GM21447 (cell line): ENCODE data around the gene CLDN20.
A peak's percentile ranks its signal among the peaks of the same experiment; 100 is the strongest.
"Not testable (repeated sequence)": the region's sequence is repeated elsewhere in the genome, so short reads cannot be mapped to it uniquely, and the experiment has no call there.

ENCODE experiments used
- ATAC-seq: cut with Tn5 transposase; IDR thresholded peaks from one replicate; pipeline ENCODE4 v1.9.1; 2021; ENCODE audit not compliant: unreplicated experiment

Gene CLDN20, protein sequence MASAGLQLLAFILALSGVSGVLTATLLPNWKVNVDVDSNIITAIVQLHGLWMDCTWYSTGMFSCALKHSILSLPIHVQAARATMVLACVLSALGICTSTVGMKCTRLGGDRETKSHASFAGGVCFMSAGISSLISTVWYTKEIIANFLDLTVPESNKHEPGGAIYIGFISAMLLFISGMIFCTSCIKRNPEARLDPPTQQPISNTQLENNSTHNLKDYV

DNA sequence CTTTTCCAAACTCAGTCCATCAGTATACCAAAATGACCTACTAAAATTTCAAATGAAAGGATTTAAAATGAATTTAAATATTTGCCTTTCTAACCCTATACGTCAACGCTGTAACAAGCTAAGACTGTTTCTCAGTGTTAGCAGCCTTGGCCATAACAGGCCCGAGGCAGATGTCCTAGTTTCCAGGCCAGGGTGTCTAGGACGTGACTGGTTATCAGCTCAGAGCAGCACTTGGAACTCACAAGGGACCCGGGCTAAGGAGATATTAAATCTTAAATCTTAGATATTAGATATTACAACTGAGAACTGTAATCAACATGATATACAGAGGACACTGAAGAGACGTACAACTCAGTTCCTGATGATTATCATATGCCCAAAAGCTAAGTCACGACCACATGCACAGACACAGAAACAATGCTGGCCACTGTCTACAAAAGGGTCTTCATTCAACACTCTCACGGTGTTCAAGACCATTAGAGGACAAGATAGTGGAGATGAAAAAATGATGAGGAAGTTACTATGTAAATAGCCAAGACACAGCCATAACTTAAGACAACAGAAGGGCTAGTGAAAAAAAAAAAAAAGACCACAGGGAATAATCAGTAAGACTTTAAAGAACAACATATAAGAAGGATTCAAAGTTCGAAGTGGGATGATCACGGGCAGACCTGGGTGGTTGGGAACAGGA, at the start of gene CLDN20:
Gene CLDN20, plus strand, starts transcription at position 641 of the 691 bp plus-strand sequence. CDS start 11,707 bp downstream, outside the sequence.
- ATAC-seq: no peak

DNA sequence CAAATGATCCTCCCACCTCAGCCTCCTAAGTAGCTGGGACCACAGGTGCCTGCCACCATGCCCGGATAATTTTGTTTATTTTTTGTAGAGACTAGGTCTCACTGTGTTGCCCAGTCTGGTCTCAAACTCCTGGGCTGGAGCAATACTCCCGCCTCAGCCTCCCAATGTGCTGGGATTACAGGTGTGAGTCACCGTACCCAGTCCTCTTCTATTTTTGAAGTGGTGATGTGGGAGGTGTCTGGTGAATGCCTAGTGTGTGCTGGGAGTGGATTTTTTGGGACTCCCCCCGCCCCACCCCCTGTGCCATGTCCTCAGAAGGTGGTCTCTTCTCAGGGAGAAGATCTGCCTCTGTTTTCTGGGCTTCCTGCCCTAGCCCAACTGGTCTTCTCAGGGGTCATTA, 47.9 kb upstream of the CLDN20 start:
- no peak for ATAC-seq

DNA sequence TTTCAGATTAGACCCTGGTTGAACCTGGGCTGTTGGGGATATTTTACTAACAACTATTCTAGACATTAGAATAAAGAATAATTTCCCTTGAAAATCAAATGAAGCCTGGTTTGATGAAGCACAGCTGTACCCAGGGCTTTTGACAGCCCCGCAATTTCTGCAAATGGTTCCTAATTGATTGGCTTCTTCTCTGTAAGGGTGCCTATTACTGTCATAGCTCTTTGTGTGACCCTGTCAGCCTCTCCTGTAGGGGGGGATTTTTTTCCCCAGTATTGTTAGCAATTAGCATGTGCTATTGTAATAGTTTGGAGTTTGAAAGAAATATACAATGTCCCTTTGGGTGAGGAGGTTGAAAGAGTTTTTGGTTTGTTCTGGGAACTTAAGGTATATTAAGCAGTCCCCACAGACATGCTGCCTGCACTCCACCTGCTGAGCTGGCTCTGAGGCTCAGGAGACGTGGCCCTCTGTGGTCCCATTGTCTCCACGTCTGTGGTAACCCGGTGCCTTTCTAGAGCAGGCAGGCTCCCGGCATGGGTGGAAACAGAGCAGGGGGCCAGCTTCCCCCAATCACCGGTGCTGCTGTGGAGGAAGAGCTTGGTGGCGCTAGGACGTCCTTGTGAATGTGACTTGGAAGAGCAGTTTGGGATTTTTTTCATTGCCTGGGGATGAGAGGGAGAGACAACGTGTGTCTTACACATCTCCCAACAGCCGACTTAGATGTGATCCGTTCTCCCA, 47.3 kb upstream of the CLDN20 start:
- ATAC-seq: no peak

DNA sequence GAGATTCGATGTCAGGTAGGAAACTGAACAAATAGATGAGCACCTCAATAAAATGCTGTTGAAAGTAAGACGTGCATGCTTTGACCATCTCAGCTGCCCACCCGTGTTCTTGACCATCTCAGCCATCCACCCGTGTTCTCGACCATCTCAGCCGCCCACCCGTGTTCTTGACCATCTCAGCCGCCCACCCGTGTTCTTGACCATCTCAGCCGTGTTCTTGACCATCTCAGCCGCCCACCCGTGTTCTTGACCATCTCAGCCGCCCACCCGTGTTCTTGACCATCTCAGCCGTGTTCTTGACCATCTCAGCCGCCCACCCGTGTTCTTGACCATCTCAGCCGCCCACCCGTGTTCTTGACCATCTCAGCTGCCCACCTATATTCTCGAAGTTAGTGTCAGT, 45.1 kb upstream of the CLDN20 start:
- ATAC-seq: not testable (repeated sequence)

DNA sequence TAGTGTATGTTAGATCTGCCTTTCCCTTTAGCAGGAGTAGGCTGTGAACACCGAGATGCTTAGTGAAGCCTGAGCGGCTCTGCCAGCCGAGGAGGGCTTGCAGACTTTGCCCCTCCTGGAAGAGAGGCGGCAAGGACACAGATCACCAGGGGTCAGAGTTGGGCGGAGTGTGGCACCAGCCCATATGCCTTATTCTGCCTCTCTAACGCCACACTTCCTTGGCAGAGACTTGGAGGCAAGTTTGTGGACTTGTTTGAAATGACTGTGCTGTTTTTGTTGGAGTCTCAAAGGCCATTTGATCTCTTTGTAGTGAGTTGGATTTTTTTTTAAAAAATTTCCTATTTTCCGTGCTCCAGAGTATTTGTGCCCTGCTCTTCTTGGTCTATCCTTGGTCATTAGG, 44.5 kb upstream of the CLDN20 start:
- no peak for ATAC-seq

DNA sequence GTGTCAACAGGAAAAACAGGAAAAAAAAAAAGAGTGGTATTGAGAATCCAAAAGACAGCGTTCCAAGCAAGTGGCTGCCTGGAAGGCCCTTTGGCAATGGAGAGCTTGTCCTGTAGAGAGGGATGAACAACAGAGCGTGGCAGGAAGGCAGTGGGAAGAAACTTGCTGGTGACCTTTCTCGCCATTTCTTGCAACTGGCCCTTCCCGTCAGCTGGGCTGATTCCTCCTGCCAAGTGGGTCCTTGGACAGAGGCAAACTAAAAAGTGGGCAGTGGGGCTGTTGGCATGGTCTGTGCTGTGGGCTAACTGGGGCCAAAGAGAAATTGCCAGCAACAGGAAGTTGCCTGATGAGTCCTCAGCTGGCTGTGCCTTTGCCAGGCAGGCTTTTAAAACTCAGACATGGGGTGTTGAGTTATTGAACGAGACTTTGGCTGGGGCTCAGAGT, 43.9 kb upstream of the CLDN20 start:
- ATAC-seq: no peak

DNA sequence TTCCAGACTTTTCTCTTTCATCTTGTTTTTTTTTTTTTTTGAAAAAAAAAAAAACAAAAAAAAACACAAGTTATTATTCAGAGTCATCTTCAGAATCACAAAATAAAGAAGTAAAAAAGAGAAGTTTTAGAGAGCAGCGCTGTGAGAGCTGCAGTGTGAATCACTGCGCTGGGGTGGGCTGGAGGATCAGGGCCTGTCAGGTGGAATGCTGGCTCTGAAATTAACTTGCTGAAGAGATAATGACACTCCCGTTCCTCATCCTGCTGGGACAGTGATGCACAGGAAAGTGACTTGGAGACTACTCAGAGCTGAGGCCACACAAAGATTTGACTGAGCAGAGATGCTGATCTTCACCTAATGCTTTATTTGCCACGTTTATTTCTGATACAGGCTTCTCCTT, 42.7 kb upstream of the CLDN20 start:
- ATAC-seq: no peak

DNA sequence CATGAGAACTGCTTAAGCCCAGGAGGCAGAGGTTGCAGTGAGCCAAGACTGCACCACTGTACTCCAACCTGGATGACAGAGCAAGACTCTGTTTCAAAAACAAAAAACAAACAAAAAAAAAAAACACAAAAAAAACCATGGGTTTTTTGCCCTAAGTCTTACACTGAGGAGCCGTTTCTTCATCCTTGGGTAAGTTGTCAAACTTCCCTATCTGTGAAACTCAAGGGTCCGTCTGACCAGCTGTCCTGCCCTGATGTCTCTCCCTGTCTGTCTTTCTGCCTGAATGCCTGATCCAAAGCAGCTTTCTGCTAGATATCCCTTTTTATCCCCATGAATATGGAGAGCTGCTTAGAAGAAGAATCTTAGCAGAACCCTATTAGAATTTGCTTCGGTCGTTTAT, 41.3 kb upstream of the CLDN20 start:
- no peak for ATAC-seq

DNA sequence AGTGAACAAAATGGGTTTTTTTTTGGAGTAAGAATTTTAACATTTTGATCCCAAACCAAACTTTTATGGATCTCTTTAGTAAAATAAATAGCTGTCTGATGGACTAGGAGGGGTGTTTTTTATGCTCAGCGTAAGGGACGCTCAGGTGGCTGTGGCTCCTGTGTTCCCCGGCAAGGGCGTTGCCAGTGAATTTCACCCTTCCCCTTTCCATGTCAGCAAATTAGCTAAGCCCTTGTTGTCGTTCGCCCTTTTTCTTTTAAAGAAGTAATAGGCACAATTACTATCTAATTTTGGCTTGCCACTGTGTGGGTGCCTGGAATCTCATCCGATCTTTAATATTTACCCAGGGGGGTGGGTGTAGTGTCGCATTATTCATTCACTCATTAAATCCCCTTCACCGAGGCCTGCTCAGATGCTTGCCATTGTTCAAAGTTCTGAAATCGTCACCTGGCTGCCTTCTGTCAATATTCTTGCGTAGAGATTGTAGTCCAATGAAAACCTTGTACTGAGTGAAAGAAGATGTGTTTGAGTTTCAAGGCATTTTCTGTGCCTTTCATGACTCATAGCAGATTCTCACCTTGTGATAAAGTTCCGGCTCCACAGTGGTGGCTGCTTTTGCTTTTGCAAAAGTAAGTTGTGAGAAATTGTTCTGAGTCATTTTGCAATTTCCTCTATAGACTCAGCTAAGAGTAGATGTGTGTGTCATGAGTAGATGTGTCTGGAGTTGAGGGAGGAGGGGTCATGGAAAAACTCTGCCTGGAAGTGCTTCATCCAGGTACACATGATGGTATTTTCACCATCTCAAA, 40.0 kb upstream of the CLDN20 start:
- peak; percentile 95 for ATAC-seq

DNA sequence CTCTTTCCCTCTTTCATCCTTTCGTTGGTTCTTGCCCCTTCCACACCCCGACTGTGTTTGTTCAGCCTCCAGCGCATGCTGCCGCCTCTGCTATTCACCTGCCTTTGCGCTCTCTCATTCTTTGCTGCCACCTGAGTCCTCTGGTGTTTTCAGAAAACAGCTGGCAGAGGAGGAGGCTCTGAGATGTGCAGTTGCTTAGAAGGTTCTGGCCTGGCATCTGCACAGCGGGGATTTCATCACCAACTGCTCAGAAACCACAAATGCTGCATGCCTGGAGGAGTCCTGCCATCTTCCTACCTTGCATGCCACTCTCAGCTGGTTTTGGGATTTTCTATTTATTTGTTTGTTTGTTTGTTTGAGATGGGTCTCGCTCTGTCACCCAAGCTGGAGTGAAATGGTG, 39.2 kb upstream of the CLDN20 start:
- no peak for ATAC-seq

DNA sequence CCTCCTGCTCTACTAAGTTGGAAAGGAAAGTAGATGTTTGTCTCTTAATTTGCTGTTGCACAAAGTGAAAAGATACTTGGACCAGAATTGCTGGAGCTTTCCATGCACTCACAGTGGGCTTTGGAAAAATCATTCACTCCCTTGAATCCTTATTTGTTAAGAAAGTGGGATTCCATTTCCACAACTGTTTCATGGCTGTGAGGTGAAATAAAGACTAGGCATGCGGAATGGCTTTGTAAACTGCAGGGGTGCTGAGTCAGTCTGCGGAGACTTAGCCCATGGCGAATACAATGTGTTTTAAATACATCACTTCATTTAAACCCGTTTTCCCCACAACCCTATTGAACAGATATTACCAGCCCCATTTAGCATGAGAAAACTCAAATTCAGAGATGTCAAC, 36.8 kb upstream of the CLDN20 start:
- no peak for ATAC-seq

DNA sequence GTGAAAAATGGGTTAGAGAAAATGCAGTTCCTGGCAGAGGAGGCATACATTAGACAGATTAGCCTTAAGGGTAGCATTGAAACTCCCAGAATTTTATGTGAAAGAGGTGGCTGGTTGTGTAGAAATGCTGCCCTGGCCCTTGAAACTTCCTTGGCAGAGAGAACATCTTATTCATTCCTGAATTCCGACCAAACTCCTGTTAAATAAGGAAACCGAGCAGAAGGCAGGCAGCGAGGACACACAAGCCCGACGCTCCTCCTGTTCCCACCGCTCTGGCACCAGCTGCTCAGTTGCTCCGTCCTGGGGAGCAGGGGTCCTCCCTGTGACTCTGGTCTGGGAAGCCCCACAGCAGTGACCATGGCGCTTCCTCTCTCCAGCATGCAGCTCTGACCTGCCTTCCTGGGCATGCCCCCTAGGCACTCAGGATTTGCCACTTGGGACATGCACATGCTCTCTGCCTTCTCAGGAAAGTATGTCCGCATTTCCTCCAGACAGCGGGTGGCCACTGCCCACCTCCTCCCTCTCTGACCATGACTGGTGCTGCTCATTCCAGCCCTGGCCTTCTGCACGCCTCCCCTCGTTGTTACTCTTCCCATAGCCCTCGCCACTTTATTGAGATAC, 35.2 kb upstream of the CLDN20 start:
- no peak for ATAC-seq

DNA sequence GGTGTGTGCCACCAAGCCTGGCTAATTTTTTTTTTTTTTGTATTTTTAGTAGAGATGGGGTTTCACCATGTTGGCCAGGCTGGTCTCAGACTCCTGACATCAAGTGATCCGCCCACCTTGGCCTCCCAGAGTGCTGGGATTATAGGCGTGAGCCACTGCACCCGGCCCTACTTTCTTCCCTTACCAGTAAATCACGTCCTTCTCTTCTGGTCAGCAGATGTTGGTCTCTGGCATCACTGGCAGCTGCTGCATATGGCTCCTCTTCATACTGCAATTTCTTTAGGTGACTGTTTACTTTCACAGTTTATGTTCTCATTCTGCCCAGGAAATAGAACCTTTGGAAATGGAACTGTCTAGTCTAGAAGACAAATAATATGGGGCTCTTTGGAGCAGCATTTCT, 32.8 kb upstream of the CLDN20 start:
- ATAC-seq: not testable (repeated sequence)

DNA sequence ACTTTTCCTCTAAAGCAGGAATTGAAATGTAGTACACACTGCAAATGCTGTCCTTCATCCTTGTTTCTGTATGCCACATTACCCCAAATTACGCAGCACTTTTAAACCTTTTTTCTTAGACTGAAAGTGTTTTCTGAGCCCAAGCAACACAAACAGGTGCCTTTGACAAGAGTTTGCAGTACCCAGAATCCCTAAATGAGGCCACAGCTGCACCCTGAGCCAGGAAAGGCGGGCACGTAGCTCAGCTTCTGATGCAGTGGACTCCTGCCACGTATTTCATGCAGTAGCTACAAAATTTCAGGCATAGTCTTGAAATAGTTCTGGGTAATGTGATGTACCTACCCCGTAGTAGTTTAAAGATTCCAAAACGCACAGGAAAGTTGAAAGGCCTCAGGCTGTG, 31.0 kb upstream of the CLDN20 start:
- no peak for ATAC-seq

DNA sequence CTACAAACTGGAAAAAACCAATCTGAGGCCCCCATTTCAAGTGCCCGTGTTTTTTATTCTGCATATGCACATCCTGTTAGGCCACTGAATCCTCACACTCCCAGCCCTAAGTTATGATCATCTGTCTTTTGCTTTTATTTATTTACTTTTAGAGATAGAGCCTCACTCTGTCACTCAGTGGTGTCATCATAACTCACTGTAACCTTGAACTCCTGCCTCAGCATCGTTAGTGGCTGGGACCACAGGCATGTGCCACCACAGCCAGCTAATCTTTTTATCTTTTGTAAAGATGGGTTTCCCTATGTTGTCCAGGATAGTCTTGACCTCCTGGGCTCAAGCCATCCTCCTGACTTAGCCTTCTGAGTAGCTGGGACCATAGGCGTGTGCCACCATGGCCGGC, 29.6 kb upstream of the CLDN20 start:
- no peak for ATAC-seq

DNA sequence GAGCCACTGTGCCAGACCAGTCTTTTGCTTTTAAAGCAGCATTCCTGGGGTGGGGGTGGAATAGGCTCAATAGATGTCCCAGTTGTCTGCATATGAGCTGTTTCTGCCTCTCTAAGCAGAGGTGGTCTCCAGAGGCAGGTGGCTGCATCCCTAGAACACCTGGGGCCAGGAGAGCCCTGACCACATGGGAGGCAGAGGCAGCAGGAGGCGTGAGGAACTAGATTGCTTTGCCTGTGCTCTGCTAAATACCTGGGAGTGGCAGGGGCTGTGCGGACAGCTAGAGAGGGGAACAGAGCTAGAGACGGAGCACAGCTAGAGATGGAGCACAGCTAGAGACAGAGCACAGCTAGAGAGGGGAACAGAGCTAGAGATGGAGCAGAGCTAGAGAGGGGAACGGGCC, 29.1 kb upstream of the CLDN20 start:
- ATAC-seq: no peak

DNA sequence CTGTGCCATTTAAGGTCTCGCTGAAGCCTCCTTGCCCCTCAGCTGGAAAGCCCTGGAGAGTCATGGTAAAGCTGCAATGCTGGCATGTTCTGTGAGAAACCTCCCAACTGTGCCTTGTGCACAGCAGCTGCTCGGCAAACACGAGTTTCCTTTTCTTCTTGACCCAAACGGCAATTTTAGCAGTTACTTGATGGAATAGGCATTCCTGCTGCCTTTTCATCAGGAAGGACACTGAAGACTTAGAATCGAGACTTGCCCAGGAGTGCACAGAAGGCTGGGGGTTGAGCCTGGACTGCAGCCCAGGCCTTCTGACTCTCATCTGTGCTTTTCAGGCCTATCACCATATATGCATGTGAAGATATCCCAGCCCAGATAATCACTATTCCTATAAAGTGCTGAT, 28.7 kb upstream of the CLDN20 start:
- no peak for ATAC-seq

DNA sequence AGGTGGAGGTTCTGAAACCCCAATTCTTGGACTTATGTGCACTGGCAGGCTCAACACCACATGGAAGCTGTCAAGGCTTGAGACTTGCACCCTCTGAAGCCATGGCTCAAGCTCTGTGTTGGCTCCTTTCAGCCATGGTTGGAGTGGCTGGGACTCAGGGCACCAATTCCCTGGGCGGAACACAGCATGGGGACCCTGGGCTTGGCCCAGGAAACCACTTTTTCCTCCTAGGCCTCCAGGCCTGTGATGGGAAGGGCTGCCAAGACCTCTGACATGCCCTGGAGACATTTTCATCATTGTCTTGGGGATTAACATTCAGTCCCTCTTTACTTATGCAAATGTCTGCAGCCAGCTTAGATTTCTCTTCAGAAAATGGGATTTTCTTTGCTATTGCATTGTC, 26.2 kb upstream of the CLDN20 start:
- ATAC-seq: no peak

DNA sequence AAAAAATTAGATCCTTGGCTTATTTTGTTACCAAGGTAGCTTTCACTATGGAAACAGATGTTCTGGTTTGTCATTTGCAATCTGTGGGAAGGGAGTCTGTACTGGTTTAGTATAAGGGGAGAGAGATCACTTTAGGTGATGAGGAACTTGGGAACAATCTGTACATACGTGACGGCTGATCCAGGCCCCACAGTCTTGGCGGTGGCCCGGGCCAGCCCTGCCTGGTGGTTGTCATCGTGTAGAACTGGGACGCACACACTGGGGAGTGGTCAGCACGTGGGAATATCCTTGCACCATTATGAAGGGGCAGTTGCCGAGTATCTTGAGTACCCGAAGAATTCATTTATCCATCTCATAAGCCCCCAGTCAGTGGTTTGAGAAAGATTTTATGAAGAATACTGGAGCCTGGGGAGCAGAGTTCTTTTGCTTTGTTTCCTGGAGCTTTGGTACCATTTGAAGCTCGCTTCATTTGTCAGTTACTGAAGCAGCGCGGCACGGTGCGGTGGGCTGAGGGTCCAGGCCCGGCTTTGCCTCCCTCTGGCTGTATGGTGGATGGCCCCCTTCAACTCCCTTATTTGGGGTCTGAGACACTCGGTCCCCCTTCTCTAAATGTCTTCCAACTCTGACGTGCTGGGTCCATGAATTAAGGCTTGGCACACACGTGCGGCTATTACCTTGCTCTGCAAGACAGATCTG, 22.8 kb upstream of the CLDN20 start:
- ATAC-seq: no peak

DNA sequence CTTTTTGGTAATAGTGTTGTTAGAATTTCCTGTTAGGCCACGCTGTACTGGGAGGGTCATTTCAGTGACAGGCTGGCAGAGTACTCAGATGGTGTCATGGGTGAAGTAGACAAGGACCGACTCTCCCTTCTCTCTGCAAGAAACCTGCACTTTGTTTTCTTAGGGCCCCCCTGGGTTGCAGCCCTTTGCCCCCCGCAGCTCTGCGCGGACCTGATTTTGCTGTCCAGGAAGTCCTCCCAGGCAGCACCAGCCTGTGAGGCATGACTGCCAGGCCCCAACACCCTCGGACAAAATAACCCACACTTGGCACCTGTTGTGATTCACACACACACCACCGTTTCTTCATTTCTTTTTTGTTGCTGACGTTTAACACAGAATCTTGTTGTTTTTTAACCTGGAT, 21.8 kb upstream of the CLDN20 start:
- ATAC-seq: no peak
